ENCODE data around the gene SRP14. TPM values are rescaled to one million over a fixed set of nuclear protein-coding genes. Genes with fewer than 3 reads are reported as not detected.
"Not testable (repeated sequence)": the region's sequence is repeated elsewhere in the genome, so short reads cannot be mapped to it uniquely, and the experiment has no call there.

The SRP14 gene
- total RNA-seq, 3 donors from 2014 or later = 279 to 310 (median 299) TPM

DNA sequence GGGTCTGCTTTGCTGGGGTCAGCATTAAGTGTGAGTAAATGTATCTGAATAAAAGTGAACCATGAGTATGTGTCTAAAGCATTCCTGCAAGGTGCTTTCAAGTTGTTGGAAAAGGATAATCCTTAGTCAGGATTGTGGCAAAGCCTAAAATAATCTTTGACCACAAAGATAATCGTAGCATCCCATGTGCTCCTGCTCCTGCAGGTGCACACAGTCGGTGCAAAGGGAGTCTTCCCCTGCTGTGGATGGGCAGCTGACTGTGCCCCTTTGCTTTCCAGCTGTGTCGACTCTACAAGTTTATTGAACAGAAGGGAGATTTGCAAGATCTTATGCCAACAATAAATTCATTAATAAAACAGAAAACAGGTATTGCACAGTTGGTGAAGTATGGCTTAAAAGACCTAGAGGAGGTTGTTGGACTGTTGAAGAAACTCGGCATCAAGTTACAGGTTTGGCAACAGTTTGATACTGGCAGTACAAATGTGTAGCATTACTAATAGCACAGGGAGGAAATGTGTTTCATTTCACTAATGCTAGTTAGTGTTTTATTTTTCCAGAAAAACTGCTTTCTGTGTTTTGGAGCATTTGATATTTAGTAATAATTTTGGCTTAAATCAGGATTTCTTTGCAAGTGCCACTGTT, 22.6 kb downstream of the SRP14 start:
- DNase-seq (ENCODE audit: low spot score in 2 of 2) = no peak
- intact Hi-C loops (cut with DNase I; ENCODE audit: low total_unique reads) = no loop called here
- no peaks in the 10 kb centered on the region for H3K36me3 ChIP-seq

DNA sequence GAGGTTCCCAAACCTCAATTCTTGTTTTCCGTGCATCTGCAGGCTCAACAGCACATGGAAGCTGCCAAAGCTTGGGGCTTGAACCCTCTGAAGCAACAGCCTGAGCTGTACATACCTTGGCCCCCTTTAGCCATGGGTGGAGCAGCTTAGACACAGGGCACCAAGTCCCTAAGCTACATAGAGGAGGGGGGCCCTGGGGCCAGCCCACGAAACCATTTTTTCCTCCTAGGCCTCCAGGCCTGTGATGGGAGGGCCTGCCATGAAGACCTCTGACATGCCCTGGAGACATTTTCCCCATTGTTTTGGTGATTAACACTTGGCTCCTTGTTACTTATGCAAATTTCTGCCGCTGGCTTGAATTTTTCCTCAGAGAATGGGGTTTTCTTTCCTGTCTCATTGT, 24.6 kb downstream of the SRP14 start:
- TF ChIP-seq POLR2A (IDR thresholded peaks at IDR 0.05) = no peak
- no peak for TF ChIP-seq POLR2AphosphoS5 (IDR thresholded peaks at IDR 0.05)
- TF ChIP-seq, protein P1, sequence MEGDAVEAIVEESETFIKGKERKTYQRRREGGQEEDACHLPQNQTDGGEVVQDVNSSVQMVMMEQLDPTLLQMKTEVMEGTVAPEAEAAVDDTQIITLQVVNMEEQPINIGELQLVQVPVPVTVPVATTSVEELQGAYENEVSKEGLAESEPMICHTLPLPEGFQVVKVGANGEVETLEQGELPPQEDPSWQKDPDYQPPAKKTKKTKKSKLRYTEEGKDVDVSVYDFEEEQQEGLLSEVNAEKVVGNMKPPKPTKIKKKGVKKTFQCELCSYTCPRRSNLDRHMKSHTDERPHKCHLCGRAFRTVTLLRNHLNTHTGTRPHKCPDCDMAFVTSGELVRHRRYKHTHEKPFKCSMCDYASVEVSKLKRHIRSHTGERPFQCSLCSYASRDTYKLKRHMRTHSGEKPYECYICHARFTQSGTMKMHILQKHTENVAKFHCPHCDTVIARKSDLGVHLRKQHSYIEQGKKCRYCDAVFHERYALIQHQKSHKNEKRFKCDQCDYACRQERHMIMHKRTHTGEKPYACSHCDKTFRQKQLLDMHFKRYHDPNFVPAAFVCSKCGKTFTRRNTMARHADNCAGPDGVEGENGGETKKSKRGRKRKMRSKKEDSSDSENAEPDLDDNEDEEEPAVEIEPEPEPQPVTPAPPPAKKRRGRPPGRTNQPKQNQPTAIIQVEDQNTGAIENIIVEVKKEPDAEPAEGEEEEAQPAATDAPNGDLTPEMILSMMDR (IDR thresholded peaks at IDR 0.05) = no peak
- H3K9me3 ChIP-seq = peaks cover 8 to 12% of the 10 kb centered on the region in 2 donors
- H3K27me3 ChIP-seq = no peaks in the 10 kb centered on the region
- no peak overlapping the region for H3K4me3 ChIP-seq
- no peaks in the 10 kb centered on the region for H3K36me3 ChIP-seq
- no peak for DNase-seq (ENCODE audit: low spot score in 2 of 2)
- no peak overlapping the region for H3K27ac ChIP-seq
- no peaks in the 10 kb centered on the region for H3K4me1 ChIP-seq
- intact Hi-C loops (cut with DNase I; ENCODE audit: low total_unique reads) = no loop called here

More for the DNA sequence above, 22.6 kb downstream of the SRP14 start:
- H3K4me3 ChIP-seq = no peak overlapping the region
- no peak overlapping the region for H3K27ac ChIP-seq
- no peak for TF ChIP-seq POLR2A (IDR thresholded peaks at IDR 0.05)
- TF ChIP-seq, protein P1 (IDR thresholded peaks at IDR 0.05) = no peak
- no peak for TF ChIP-seq POLR2AphosphoS5 (IDR thresholded peaks at IDR 0.05)
- H3K27me3 ChIP-seq = no peaks in the 10 kb centered on the region
- peaks cover 8 to 12% of the 10 kb centered on the region in 2 donors for H3K9me3 ChIP-seq
- no peaks in the 10 kb centered on the region for H3K4me1 ChIP-seq

DNA sequence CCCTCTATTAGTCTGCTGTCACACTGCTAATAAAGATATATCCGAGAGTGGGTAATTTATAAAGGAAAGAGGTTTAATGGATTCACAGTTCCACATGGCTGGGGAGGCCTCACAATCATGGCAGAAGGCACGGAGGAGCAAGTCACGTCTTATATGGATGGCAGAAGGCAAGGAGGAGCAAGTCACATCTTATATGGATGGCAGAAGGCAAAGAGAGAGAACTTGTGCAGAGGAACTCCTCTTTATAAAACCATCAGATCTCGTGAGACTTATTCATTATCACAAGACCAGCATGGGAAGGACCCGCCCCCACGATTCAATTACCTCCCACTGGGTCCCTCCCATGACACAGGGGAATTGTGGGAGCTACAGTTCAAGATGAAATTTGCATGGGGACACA, 25.6 kb downstream of the SRP14 start:
- intact Hi-C loops (cut with DNase I; ENCODE audit: low total_unique reads); H3K4me1 ChIP-seq; H3K4me3 ChIP-seq; H3K27ac ChIP-seq; H3K27me3 ChIP-seq; DNase-seq (ENCODE audit: low spot score in 2 of 2); H3K36me3 ChIP-seq: not testable (repeated sequence)
- peaks cover 8 to 12% of the 10 kb centered on the region in 2 donors for H3K9me3 ChIP-seq

DNA sequence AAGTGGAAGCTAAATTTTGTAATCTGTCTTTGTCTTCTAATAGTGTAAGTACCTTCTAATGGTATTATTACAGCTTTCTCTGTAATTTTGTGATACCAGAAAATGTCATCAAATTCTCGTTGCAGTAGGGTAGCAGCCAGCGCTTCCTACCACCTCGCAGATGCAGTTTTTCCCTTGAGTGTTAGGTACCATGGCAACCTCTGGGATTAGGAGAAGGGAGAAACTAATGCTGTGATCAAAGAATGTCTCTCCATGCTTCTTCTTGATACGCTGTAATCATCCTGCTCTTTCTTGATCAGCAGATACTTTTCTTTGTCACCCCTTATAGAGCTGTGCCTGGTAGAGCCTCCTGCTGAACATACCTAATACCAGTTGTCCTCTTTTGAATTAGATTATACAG, 27.7 kb downstream of the SRP14 start:
- H3K4me3 ChIP-seq = no peak overlapping the region
- H3K9me3 ChIP-seq = peaks cover 8 to 12% of the 10 kb centered on the region in 2 donors
- DNase-seq (ENCODE audit: low spot score in 2 of 2) = no peak
- no peaks in the 10 kb centered on the region for H3K36me3 ChIP-seq
- intact Hi-C loops (cut with DNase I; ENCODE audit: low total_unique reads) = no loop called here
- H3K4me1 ChIP-seq = no peaks in the 10 kb centered on the region
- no peak for TF ChIP-seq POLR2AphosphoS5 (IDR thresholded peaks at IDR 0.05)
- TF ChIP-seq POLR2A (IDR thresholded peaks at IDR 0.05) = no peak
- TF ChIP-seq, protein P1 (IDR thresholded peaks at IDR 0.05) = no peak
- no peaks in the 10 kb centered on the region for H3K27me3 ChIP-seq
- H3K27ac ChIP-seq = no peak overlapping the region

DNA sequence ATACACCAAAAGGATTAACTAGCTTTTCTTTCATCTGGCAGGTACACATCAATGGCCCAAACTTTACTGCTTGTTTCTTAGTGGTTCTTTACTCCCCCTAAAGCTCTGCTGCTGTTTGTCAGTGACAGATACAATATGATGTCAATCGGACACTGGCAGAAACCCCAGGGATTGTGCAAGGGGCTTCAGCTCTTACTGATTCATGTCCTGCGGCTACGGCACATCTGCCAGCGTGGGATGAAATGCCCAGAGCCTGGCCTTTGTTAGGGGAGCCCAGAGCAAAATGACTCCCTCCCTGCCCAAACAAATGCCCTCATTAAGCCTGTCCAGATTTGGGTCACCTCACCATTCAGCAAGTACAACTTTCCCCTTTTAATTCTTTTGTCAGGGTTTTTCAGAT, 28.3 kb downstream of the SRP14 start:
- intact Hi-C loops (cut with DNase I; ENCODE audit: low total_unique reads) = no loop called here
- no peaks in the 10 kb centered on the region for H3K27me3 ChIP-seq
- H3K27ac ChIP-seq = no peak overlapping the region
- no peak for DNase-seq (ENCODE audit: low spot score in 2 of 2)
- H3K4me3 ChIP-seq = no peak overlapping the region
- TF ChIP-seq, protein P1 (IDR thresholded peaks at IDR 0.05) = no peak
- TF ChIP-seq POLR2A (IDR thresholded peaks at IDR 0.05) (no peak), POLR2AphosphoS5 (IDR thresholded peaks at IDR 0.05) (no peak)
- H3K9me3 ChIP-seq = peaks cover 8 to 12% of the 10 kb centered on the region in 2 donors
- H3K4me1 ChIP-seq = no peaks in the 10 kb centered on the region
- no peaks in the 10 kb centered on the region for H3K36me3 ChIP-seq
